Effector memory CD4-positive, alpha-beta T cell (primary cell): Measurements from ENCODE around the gene KRT35.
"Not testable (repeated sequence)": the region's sequence is repeated elsewhere in the genome, so short reads cannot be mapped to it uniquely, and the experiment has no call there.

ENCODE experiments used
- DNase-seq, 3 donors: peaks; one replicate each; pipeline ENCODE4 v3.0.0-alpha.2; 2020
- H3K27ac ChIP-seq: 2 replicates; pipeline ENCODE4 v1.7.0; 2013; ENCODE audit warnings: mild to moderate bottlenecking, low read length, moderate library complexity; ENCODE audit not compliant: insufficient read depth, poor library complexity, severe bottlenecking
- H3K27me3 ChIP-seq: replicated peaks from 2 replicates; pipeline ENCODE4 v1.7.0; 2013; ENCODE audit warnings: mild to moderate bottlenecking, low read length; ENCODE audit not compliant: insufficient read depth, control insufficient read depth, poor library complexity, severe bottlenecking
- H3K36me3 ChIP-seq: 2 replicates; pipeline ENCODE4 v1.7.0; 2013; ENCODE audit warnings: mild to moderate bottlenecking, low read length, moderate library complexity; ENCODE audit not compliant: control insufficient read depth, insufficient read depth
- H3K4me1 ChIP-seq: 2 replicates; pipeline ENCODE4 v1.7.0; 2013; ENCODE audit warnings: low read length, mild to moderate bottlenecking; ENCODE audit not compliant: control insufficient read depth, insufficient read depth, poor library complexity, severe bottlenecking
- H3K4me3 ChIP-seq: 2 replicates; pipeline ENCODE4 v1.7.0; 2013; ENCODE audit warnings: low read length, low read depth, mild to moderate bottlenecking; ENCODE audit not compliant: insufficient read depth, poor library complexity, severe bottlenecking
- H3K9me3 ChIP-seq: 2 replicates; pipeline ENCODE4 v1.7.0; 2013; ENCODE audit warnings: mild to moderate bottlenecking, low read length, moderate library complexity; ENCODE audit not compliant: control insufficient read depth

The KRT35 gene

DNA sequence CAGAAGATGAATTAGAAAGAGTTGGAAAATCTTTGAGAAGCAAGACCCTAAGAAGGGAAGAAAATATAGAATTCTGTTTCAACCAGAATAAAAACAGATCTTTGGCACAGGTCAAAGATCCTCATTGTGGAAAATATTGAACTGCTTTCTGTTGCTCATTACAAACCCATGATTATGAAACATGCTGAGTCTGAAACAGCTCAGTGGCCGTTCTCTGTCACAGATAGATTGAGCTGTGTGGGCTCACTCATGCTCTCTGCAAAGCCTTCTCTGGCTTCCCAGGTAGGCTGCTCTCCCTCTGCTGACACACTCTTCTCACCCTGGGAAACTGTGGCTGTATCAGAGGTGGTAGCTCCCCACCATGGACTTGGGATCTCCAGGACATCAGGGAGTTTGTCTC lies 36.8 kb downstream of the KRT35 start:
- Histone ChIP-seq H3K4me1 (no peaks in the 10 kb centered on the region), H3K27ac (no peak overlapping the region), H3K36me3 (no peaks in the 10 kb centered on the region), H3K4me3 (no peak overlapping the region), H3K9me3 (no peaks in the 10 kb centered on the region), H3K27me3 (no peaks in the 10 kb centered on the region)
- no peak for DNase-seq

DNA sequence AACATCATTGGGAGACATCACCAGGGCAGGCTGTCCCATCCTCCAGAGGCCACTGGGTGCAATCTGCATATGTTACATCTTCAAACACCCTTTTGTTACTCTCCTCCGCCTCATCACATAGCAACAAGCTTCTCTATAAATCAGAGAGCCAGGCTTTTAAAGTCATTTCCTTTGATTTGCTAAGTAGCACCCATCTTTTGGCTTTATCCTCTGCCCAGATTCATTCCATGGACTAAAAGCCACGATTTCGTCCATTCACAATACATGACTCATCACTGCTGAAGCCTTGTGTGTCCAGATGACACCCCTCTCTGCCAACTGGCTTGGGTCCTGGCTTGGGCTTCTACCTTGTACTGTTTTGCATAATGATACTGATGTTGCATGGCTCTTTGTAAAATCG lies 38.2 kb downstream of the KRT35 start:
- no peaks in the 10 kb centered on the region for H3K36me3 ChIP-seq
- no peaks in the 10 kb centered on the region for H3K9me3 ChIP-seq
- no peak overlapping the region for H3K4me3 ChIP-seq
- no peaks in the 10 kb centered on the region for H3K27me3 ChIP-seq
- no peaks in the 10 kb centered on the region for H3K4me1 ChIP-seq
- H3K27ac ChIP-seq: no peak overlapping the region
- DNase-seq: no peak

DNA sequence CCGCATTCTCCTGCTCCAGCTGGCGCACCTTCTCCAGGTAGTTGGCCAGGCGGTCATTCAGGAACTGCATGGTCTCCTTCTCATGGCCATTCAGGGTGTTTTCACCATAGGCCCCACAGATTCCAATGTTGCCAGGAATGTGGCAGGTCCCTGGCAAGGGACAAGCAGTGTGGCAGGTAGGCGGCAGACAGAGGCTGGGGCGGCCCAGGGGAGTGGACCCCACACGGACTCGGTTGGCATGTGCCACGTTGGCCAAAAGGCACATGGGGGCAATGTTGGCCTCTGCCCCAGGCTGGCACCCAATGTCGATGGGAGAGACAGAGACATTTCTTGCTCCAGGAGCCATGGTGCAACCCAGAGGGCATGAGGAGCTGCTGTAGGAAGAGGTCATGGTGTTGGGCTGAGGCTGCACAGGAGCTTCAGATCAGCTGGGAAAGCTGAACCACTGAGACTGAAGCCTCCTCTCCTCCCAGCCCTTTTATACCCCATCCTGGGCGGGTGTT lies 40.4 kb downstream of the KRT35 start, which contains the start of gene KRT38:
Gene KRT38 (minus strand): TSS at position 453 of the 503 bp plus-strand sequence. CDS start 62 bp downstream, at position 391.
- no peaks in the 10 kb centered on the region for H3K36me3 ChIP-seq
- H3K9me3 ChIP-seq: no peaks in the 10 kb centered on the region
- H3K4me3 ChIP-seq: no peak within 1 kb of the TSS
- no peak within 1 kb of the TSS for H3K27ac ChIP-seq
- H3K4me1 ChIP-seq: no peaks in the 10 kb centered on the region
- H3K27me3 ChIP-seq: no peaks in the 10 kb centered on the region
- DNase-seq: no peak

DNA sequence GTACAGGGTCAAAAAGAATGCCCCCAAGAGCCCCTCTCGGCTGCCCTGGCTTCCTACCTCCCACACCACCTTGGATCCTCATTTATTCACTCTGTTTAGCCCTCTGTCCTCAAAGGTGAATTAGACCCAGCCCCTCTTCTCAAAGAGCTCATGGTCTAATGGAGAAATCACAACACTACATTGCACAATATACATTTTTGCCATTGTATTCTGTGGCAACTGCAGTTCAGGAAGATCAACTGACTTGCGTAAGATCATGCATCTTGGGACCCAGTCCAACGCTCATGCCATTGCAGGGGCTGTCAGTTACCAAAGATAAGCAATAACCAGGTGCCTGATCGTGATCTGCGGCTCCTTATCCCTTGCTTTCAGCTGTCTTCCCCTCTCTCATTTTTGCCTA lies 41.6 kb downstream of the KRT35 start:
- no peak overlapping the region for H3K4me3 ChIP-seq
- DNase-seq: no peak
- no peak overlapping the region for H3K27ac ChIP-seq
- H3K9me3 ChIP-seq: no peaks in the 10 kb centered on the region
- no peaks in the 10 kb centered on the region for H3K27me3 ChIP-seq
- no peaks in the 10 kb centered on the region for H3K36me3 ChIP-seq
- H3K4me1 ChIP-seq: no peaks in the 10 kb centered on the region

DNA sequence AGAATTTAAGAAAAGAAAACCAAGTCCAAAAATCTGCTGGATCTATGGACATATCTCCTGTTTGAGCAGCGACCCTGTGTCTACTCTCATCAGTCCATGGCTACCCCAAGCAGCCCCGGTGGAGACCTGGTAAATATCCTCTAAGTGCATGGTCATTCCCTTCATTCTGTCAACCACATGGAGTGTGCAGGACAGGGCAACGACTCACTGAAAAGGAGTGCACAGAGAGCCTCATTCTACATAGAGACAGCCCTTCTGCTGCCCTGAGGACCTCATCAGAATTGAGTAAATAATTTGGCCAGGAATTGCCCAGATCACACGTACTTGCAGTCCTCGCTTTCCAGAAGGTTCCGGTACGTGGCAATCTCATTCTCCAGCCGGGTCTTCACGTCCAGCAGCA lies 43.2 kb downstream of the KRT35 start:
- no peaks in the 10 kb centered on the region for H3K36me3 ChIP-seq
- H3K4me1 ChIP-seq: no peaks in the 10 kb centered on the region
- H3K9me3 ChIP-seq: no peaks in the 10 kb centered on the region
- no peak overlapping the region for H3K4me3 ChIP-seq
- no peak overlapping the region for H3K27ac ChIP-seq
- DNase-seq: no peak
- no peaks in the 10 kb centered on the region for H3K27me3 ChIP-seq

DNA sequence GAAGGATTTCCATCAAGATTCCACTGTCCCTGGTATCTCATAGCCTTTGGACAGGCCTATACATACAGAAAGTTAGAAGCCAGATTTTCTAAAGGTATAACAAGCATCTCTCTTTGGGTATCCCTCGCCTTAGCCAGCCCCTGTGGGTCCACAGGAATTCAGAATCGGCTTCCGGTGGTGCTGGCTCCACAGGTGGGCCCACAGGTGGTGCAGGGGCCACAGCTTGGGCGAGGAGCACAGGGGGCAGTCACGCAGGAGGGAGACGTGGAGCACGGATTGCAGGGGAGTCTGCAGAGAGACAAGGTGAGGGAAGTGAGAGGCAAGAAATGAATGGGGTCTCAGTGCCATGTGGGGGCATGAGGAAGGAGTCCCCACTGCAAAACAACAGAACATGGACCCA lies 43.7 kb downstream of the KRT35 start:
- H3K27me3 ChIP-seq: no peaks in the 10 kb centered on the region
- no peak for DNase-seq
- no peak overlapping the region for H3K27ac ChIP-seq
- H3K36me3 ChIP-seq: no peaks in the 10 kb centered on the region
- no peaks in the 10 kb centered on the region for H3K9me3 ChIP-seq
- H3K4me3 ChIP-seq: no peak overlapping the region
- H3K4me1 ChIP-seq: no peaks in the 10 kb centered on the region

DNA sequence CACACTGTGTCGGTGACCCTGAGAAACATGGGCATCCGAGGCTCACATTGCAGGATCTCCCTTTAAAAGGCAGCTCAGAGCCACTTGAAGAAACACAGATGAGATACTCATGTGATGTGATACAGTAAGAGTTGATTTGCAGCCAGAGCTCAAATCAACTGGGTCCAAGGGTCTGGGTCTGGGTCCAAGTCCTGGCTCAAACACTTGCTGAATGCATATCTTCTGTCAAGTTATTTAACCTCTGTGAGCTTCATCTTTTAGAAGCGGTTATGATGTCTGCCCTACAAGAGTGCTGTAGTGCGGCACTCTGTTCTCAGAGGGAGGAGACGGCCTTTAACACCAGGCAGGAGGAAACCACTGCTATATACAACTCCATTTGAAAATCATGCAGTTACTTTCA lies 46.5 kb downstream of the KRT35 start:
- Histone ChIP-seq H3K4me1 (no peaks in the 10 kb centered on the region), H3K36me3 (no peaks in the 10 kb centered on the region), H3K27ac (no peak overlapping the region), H3K9me3 (no peaks in the 10 kb centered on the region), H3K4me3 (no peak overlapping the region), H3K27me3 (no peaks in the 10 kb centered on the region)
- DNase-seq: no peak

DNA sequence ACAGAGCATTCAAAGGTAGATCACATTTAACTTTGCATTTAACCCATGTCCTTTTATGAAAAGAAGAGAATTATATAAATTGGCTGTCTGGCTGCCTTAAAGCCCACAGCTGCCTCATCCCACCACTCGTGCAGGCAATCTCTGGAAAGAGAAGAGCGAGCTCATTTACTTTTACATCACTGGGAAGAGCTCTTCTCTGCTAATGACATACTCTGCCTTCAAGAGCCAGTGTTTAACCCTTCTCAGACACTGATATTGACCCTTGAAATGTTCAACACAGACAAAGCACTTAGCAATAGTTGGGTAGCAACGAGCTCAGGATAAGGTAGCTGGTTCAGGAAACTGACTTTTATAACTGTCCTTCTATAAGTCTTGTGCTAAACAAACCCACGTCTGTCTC lies 46.9 kb downstream of the KRT35 start:
- H3K36me3 ChIP-seq: no peaks in the 10 kb centered on the region
- no peaks in the 10 kb centered on the region for H3K4me1 ChIP-seq
- no peak overlapping the region for H3K4me3 ChIP-seq
- DNase-seq: no peak
- H3K27me3 ChIP-seq: no peaks in the 10 kb centered on the region
- no peaks in the 10 kb centered on the region for H3K9me3 ChIP-seq
- H3K27ac ChIP-seq: no peak overlapping the region

DNA sequence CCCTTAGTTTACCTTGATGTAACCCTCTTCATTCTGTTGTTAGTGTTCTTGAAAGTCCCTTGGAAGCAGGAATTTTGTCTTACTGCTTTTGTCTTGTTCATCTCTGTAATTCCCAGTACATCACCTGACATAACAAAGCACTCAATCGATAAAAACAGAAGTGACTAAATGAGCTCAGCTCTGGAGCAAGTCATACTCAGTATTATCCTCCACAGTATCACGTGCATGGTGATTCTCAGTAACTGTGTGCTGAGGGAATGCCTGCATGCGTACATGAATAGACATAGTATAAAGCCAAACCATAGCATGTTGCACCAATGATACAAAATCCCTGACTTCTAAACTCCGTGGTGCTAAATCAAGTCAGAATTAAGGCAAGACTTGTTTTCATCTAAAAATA lies 47.4 kb downstream of the KRT35 start:
- Histone ChIP-seq H3K9me3 (no peaks in the 10 kb centered on the region), H3K27me3 (no peaks in the 10 kb centered on the region), H3K4me3 (no peak overlapping the region), H3K4me1 (no peaks in the 10 kb centered on the region), H3K27ac (no peak overlapping the region), H3K36me3 (no peaks in the 10 kb centered on the region)
- DNase-seq: no peak

DNA sequence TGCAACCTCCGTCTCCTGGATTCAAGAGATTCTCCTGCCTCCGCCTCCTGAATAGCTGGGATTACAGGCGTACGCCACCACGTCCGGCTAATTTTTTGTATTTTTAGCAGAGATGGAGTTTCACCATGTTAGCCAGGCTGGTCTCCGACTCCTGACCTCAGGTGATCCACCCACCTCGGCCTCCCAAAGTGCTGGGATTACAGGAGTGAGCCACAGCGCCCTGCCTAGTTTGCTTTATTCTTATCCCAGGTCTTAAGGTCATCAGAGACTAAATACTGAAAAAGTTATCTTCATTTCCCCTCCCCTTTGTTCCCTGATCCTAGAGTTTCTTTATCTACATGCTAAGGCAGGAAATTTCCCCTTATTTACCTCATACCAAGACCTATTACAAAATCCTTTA lies 50.6 kb downstream of the KRT35 start:
- not testable (repeated sequence) for H3K36me3 ChIP-seq, DNase-seq, H3K4me3 ChIP-seq, H3K27me3 ChIP-seq, H3K9me3 ChIP-seq, H3K4me1 ChIP-seq, H3K27ac ChIP-seq

DNA sequence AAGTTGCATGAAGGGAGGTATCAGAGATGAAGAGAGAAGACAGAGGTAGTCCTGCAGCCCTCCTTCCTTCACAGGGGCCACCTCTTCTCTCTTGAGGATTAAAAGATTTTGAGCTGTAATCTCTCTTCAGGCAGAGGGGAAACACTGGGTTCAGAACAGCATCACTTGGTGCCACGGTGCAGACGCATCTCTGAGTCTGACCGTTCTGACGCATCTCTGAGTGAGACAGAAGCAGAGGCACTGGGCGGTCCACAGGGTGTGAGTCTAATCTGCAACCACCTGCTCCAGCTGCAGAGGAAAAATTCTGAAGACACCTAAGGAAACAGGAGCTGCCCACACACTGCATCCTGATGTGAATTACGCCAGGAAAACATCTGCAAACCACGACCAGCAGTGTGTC lies 51.3 kb downstream of the KRT35 start:
- Histone ChIP-seq H3K27ac (no peak overlapping the region), H3K4me3 (no peak overlapping the region), H3K4me1 (no peaks in the 10 kb centered on the region), H3K27me3 (no peaks in the 10 kb centered on the region), H3K9me3 (no peaks in the 10 kb centered on the region), H3K36me3 (no peaks in the 10 kb centered on the region)
- no peak for DNase-seq
